ENCODE data around the gene ERMAP.

DNA sequence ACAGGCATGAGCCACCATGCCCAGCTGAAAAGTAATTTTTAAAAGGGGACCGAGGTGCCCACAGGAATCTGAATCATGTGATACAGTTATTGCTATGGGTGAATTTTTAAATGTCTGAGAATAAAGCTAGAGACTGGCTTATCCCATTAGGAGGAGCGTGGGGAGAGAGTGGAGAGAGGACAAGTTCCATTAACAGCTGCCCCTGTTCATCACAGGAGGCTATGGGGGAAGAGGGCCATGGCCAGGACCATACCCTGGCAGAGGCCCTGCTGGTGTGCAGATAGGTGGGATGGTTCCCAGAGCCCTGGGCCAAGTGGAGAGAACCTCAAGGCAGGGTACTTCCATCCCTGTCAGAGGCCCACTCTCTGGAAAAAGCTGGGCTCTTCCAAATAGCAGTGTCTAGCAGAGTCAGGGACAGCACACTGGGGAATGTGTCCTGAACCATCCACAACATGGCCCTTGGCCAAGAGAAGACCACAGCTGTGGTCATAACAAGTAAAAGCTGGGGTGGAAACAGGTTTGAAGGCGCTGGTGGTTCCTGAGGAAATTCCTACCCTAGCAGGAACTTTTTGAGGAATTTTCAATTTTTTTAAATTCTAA is 15.8 kb downstream of the ERMAP start:
- no peak for TF ChIP-seq POLR2A (conservative IDR thresholded peaks at IDR 0.05)
- no peak for TF ChIP-seq TARDBP (IDR thresholded peaks at IDR 0.05)
- no peak for TF ChIP-seq ZKSCAN1 (IDR thresholded peaks at IDR 0.05; ENCODE audit: low read depth, low read length)
- no peak for TF ChIP-seq SLC30A9 (CRISPR knock-in tag; IDR thresholded peaks at IDR 0.05)
- TF ChIP-seq, protein P1, sequence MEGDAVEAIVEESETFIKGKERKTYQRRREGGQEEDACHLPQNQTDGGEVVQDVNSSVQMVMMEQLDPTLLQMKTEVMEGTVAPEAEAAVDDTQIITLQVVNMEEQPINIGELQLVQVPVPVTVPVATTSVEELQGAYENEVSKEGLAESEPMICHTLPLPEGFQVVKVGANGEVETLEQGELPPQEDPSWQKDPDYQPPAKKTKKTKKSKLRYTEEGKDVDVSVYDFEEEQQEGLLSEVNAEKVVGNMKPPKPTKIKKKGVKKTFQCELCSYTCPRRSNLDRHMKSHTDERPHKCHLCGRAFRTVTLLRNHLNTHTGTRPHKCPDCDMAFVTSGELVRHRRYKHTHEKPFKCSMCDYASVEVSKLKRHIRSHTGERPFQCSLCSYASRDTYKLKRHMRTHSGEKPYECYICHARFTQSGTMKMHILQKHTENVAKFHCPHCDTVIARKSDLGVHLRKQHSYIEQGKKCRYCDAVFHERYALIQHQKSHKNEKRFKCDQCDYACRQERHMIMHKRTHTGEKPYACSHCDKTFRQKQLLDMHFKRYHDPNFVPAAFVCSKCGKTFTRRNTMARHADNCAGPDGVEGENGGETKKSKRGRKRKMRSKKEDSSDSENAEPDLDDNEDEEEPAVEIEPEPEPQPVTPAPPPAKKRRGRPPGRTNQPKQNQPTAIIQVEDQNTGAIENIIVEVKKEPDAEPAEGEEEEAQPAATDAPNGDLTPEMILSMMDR (IDR thresholded peaks at IDR 0.05 in 2 of 3, conservative IDR thresholded peaks at IDR 0.05 in 1 of 3; ENCODE audit: insufficient read depth in 2 of 3, low read depth in 1 of 3, low read length in 3 of 3): no peak
- TF ChIP-seq SREBF2 (CRISPR knock-in tag; IDR thresholded peaks at IDR 0.05): no peak
- TF ChIP-seq, protein P2, sequence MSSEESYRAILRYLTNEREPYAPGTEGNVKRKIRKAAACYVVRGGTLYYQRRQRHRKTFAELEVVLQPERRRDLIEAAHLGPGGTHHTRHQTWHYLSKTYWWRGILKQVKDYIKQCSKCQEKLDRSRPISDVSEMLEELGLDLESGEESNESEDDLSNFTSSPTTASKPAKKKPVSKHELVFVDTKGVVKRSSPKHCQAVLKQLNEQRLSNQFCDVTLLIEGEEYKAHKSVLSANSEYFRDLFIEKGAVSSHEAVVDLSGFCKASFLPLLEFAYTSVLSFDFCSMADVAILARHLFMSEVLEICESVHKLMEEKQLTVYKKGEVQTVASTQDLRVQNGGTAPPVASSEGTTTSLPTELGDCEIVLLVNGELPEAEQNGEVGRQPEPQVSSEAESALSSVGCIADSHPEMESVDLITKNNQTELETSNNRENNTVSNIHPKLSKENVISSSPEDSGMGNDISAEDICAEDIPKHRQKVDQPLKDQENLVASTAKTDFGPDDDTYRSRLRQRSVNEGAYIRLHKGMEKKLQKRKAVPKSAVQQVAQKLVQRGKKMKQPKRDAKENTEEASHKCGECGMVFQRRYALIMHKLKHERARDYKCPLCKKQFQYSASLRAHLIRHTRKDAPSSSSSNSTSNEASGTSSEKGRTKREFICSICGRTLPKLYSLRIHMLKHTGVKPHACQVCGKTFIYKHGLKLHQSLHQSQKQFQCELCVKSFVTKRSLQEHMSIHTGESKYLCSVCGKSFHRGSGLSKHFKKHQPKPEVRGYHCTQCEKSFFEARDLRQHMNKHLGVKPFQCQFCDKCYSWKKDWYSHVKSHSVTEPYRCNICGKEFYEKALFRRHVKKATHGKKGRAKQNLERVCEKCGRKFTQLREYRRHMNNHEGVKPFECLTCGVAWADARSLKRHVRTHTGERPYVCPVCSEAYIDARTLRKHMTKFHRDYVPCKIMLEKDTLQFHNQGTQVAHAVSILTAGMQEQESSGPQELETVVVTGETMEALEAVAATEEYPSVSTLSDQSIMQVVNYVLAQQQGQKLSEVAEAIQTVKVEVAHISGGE (CRISPR knock-in tag; IDR thresholded peaks at IDR 0.05): no peak
- TF ChIP-seq EGR1 (conservative IDR thresholded peaks at IDR 0.05): no peak
- no peak for TF ChIP-seq ZNF175 (CRISPR knock-in tag; IDR thresholded peaks at IDR 0.05; ENCODE audit: low read depth)
- no peak for TF ChIP-seq CC2D1A (IDR thresholded peaks at IDR 0.05)
- TF ChIP-seq, protein P3, sequence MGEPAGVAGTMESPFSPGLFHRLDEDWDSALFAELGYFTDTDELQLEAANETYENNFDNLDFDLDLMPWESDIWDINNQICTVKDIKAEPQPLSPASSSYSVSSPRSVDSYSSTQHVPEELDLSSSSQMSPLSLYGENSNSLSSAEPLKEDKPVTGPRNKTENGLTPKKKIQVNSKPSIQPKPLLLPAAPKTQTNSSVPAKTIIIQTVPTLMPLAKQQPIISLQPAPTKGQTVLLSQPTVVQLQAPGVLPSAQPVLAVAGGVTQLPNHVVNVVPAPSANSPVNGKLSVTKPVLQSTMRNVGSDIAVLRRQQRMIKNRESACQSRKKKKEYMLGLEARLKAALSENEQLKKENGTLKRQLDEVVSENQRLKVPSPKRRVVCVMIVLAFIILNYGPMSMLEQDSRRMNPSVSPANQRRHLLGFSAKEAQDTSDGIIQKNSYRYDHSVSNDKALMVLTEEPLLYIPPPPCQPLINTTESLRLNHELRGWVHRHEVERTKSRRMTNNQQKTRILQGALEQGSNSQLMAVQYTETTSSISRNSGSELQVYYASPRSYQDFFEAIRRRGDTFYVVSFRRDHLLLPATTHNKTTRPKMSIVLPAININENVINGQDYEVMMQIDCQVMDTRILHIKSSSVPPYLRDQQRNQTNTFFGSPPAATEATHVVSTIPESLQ (CRISPR knock-in tag; IDR thresholded peaks at IDR 0.05): no peak
- TF ChIP-seq ZNF717 (CRISPR knock-in tag; IDR thresholded peaks at IDR 0.05): no peak
- TF ChIP-seq SMARCB1 (IDR thresholded peaks at IDR 0.05; ENCODE audit: insufficient read length, low read depth): no peak
- no peak for TF ChIP-seq RAD21 (CRISPR knock-in tag; conservative IDR thresholded peaks at IDR 0.05 in 1 of 2, IDR thresholded peaks at IDR 0.05 in 1 of 2)

Data from K562 (cell line).